ENCODE measurements around the gene RNU5B-1.
"Not testable (repeated sequence)": the region's sequence is repeated elsewhere in the genome, so short reads cannot be mapped to it uniquely, and the experiment has no call there.

The RNU5B-1 gene

DNA sequence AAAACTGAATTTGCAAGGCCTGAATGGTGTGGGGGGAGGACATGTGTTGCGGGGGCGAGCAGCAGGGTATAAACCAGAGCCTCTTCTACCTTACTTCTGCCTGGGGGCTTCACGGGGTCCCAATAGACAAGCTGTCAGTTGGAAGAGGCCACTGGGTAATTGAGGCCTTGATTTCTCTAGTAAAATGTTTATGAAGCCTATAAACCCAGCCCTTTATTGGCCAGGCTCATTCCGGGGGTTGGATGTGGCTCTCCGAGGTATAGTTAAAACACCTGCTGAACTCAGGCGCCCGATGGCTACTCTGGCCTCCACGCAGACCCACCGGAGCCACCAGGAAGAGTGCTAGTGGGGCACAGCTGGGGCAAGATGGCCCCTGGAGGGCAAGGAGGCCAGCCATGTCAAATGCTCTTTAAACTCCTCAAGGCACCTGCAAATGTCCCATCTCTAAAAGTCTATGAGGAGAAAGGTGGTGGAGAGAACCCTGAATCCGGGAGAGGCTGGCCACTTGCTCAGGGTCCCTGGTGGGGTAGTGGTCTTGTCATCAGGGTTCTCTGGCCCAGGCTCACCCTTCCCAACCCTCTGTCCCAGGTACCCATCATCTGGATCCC, 39.0 kb downstream of the RNU5B-1 start:
- no peak for DNase-seq (ENCODE audit: low read depth, low spot score)

DNA sequence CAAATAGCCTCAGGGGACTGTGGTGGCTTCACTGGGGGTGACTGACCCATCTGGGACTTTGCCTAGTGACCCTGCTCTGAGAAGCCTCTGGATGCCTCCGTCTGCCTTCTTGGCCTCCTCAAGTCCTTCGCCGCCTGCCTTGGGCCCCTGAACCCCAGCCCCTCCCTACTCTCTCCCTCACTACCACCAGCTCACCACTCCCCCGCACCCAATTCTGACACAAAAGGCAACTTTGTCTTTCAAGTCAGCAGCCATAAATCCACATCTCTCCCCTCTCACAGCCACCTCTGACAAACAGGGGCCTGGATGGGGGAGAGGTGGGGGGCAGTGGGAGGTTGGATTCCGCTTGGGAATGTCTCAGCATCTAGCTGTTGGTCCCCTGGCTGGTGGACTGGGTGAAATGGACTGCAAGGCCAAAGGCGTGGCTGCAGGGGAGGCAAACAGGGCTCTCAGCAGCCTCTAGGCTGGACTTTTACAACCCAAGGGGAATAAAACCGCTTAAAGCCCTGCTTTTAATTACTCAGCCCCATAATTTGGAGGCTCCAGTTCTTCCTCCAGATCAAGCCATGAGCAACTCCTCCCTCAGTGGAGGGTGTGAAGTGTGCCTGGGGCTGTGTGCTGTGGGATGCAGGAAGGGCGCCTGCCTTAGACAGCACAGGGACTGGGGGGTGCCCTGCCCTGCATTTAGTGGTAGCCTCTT, 39.9 kb downstream of the RNU5B-1 start:
- no peak for DNase-seq (ENCODE audit: low read depth, low spot score)

- no peak for DNase-seq (ENCODE audit: low read depth, low spot score)
Measured at GRCh38 chr15:65344914-65345275, 40.4 kb downstream of the RNU5B-1 start.

GRCh38 chr15:65346856-65347598, 42.5 kb downstream of the RNU5B-1 start:
- no peak for DNase-seq (ENCODE audit: low read depth, low spot score)

DNA sequence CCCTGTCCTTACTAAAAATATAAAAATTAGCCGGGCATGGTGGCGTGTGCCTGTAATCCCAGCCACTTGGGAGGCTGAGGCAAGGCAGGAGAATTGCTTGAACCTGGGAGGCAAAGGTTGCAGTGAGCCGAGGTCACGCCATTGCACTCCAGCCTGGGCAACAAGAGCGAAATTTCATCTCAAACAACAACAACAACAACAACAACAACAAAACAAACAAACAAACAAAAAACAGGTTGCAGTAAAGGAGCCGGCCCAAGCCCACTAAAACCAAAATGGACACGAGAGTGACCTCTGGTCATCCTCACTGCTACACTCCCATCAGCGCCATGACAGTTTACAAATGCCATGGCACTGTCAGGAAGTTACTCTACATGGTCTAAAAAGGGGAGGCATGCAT, 43.3 kb downstream of the RNU5B-1 start:
- not testable (repeated sequence) for DNase-seq (ENCODE audit: low read depth, low spot score)

DNA sequence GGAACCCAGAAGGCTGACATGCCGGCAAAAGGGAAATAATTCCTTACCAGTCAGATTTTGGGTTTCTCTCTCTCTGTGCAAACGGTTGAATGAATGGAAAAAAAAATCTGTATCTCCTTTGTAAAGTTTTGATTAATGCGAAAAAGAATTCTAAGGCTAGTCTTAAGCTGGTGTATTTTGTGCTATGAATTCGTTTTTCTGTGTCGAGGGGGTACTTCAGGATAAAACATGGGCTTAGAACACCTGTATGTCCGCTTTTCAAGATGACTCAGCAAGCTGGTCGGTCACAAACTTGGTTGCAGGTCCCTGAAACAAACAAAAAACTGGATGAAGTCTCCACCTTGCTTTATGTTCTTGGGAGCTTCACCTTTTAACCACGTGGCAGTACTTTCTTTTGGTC, 44.9 kb downstream of the RNU5B-1 start:
- DNase-seq (ENCODE audit: low read depth, low spot score): no peak

- DNase-seq (ENCODE audit: low read depth, low spot score): not testable (repeated sequence)
Measured at GRCh38 chr15:65351972-65352371, 47.5 kb downstream of the RNU5B-1 start.

Data from activated naive CD8-positive, alpha-beta T cell treated with anti-CD3 and anti-CD28 coated beads, Interleukin-2, amount 50 U/mL, for 16 hours (primary cell).